ENCODE results near the gene SLC7A11. TPM values are rescaled to one million over a fixed set of nuclear protein-coding genes. Genes with fewer than 3 reads are reported as not detected.

SLC7A11 gene
- total RNA-seq, 5 donors from 2014 or later (not counting 1 experiment from before 2014, with no cell fraction given), result 0.05 to 0.44 (median 0.30) TPM

GRCh38 chr4:138177278-138177968 lies 64.7 kb downstream of the SLC7A11 start:
- H3K4me3 Mint-ChIP-seq, result no peak overlapping the region
- WGBS (ENCODE audit: insufficient coverage), result 80% methylated on average over 1 of the region's 2 CpGs
- no peaks in the 10 kb centered on the region for H3K9me3 Mint-ChIP-seq
- H3K36me3 Mint-ChIP-seq, result no peaks in the 10 kb centered on the region
- no peaks in the 10 kb centered on the region for H3K27me3 ChIP-seq (replicated peaks in 1 of 2; ENCODE audit: control insufficient read depth in 2 of 2, extremely low read depth in 1 of 2, insufficient read depth in 2 of 2, low read length in 1 of 2)
- ATAC-seq (replicated peaks in 1 of 4), result no peak
- H3K4me1 ChIP-seq (ENCODE audit: control insufficient read depth in 1 of 2, extremely low read depth in 1 of 2, insufficient read depth in 2 of 2, low read length in 2 of 2), result no peaks in the 10 kb centered on the region
- no peaks in the 10 kb centered on the region for H3K36me3 ChIP-seq (ENCODE audit: control insufficient read depth in 2 of 2, extremely low read depth in 1 of 2, insufficient read depth in 1 of 2, low read length in 1 of 2)
- no peak overlapping the region for H3K27ac ChIP-seq (ENCODE audit: low read length)
- no peak for DNase-seq
- ChIA-PET POLR2A (no interaction called here), CTCF (no interaction called here)
- H3K4me1 Mint-ChIP-seq, result no peaks in the 10 kb centered on the region
- H3K4me3 ChIP-seq (ENCODE audit: control insufficient read depth in 1 of 2, extremely low read depth in 1 of 2, low read length in 1 of 2), result no peak overlapping the region
- no peaks in the 10 kb centered on the region for H3K9me3 ChIP-seq
- H3K27ac Mint-ChIP-seq, result no peak overlapping the region
- H3K27me3 Mint-ChIP-seq, result peaks cover 0 to 4% of the 10 kb centered on the region in 2 donors

- WGBS (ENCODE audit: insufficient coverage), result no CpG with 5 or more reads among the region's 5 CpGs
- Mint-ChIP-seq H3K4me1 (no peaks in the 10 kb centered on the region), H3K27ac (no peak overlapping the region), H3K27me3 (peaks cover 0 to under 1% of the 10 kb centered on the region in 2 donors), H3K4me3 (no peak overlapping the region), H3K9me3 (no peaks in the 10 kb centered on the region), H3K36me3 (no peaks in the 10 kb centered on the region)
- H3K27ac ChIP-seq (ENCODE audit: low read length), result no peak overlapping the region
- ATAC-seq (replicated peaks in 1 of 4) (no peak), DNase-seq (no peak)
- no peaks in the 10 kb centered on the region for H3K27me3 ChIP-seq (replicated peaks in 1 of 2; ENCODE audit: control insufficient read depth in 2 of 2, extremely low read depth in 1 of 2, insufficient read depth in 2 of 2, low read length in 1 of 2)
- no peak overlapping the region for H3K4me3 ChIP-seq (ENCODE audit: control insufficient read depth in 1 of 2, extremely low read depth in 1 of 2, low read length in 1 of 2)
- H3K36me3 ChIP-seq (ENCODE audit: control insufficient read depth in 2 of 2, extremely low read depth in 1 of 2, insufficient read depth in 1 of 2, low read length in 1 of 2), result no peaks in the 10 kb centered on the region
- CTCF ChIA-PET, result no interaction called here
- POLR2A ChIA-PET, result no interaction called here
- no peaks in the 10 kb centered on the region for H3K4me1 ChIP-seq (ENCODE audit: control insufficient read depth in 1 of 2, extremely low read depth in 1 of 2, insufficient read depth in 2 of 2, low read length in 2 of 2)
- no peaks in the 10 kb centered on the region for H3K9me3 ChIP-seq
Measured at GRCh38 chr4:138174981-138175794, 67.0 kb downstream of the SLC7A11 start.

GRCh38 chr4:138164208-138164607 lies 77.9 kb downstream of the SLC7A11 start:
- DNase-seq (no peak), ATAC-seq (replicated peaks in 1 of 4) (no peak)
- Mint-ChIP-seq H3K4me3 (no peak overlapping the region), H3K9me3 (peaks cover 0 to under 1% (median 0%) of the 10 kb centered on the region in 3 donors), H3K27me3 (peaks cover 0 to 3% of the 10 kb centered on the region in 2 donors), H3K27ac (no peak overlapping the region), H3K4me1 (no peaks in the 10 kb centered on the region), H3K36me3 (no peaks in the 10 kb centered on the region)
- Histone ChIP-seq H3K36me3 (ENCODE audit: control insufficient read depth in 2 of 2, extremely low read depth in 1 of 2, insufficient read depth in 1 of 2, low read length in 1 of 2) (no peaks in the 10 kb centered on the region), H3K27me3 (replicated peaks in 1 of 2; ENCODE audit: control insufficient read depth in 2 of 2, extremely low read depth in 1 of 2, insufficient read depth in 2 of 2, low read length in 1 of 2) (no peaks in the 10 kb centered on the region), H3K4me3 (ENCODE audit: control insufficient read depth in 1 of 2, extremely low read depth in 1 of 2, low read length in 1 of 2) (no peak overlapping the region), H3K4me1 (ENCODE audit: control insufficient read depth in 1 of 2, extremely low read depth in 1 of 2, insufficient read depth in 2 of 2, low read length in 2 of 2) (no peaks in the 10 kb centered on the region), H3K27ac (ENCODE audit: low read length) (no peak overlapping the region), H3K9me3 (no peaks in the 10 kb centered on the region)
- ChIA-PET POLR2A (no interaction called here), CTCF (no interaction called here)
- WGBS (ENCODE audit: insufficient coverage), result no CpG with 5 or more reads among the region's 1 CpG

GRCh38 chr4:138163171-138163570 lies 79.0 kb downstream of the SLC7A11 start:
- DNase-seq, result no peak
- Mint-ChIP-seq H3K4me1 (no peaks in the 10 kb centered on the region), H3K9me3 (peaks cover 0 to 4% (median 3%) of the 10 kb centered on the region in 3 donors), H3K36me3 (no peaks in the 10 kb centered on the region), H3K27ac (no peak overlapping the region), H3K27me3 (peaks cover 0 to 3% of the 10 kb centered on the region in 2 donors), H3K4me3 (no peak overlapping the region)
- Histone ChIP-seq H3K9me3 (no peaks in the 10 kb centered on the region), H3K27ac (ENCODE audit: low read length) (no peak overlapping the region), H3K27me3 (replicated peaks in 1 of 2; ENCODE audit: control insufficient read depth in 2 of 2, extremely low read depth in 1 of 2, insufficient read depth in 2 of 2, low read length in 1 of 2) (no peaks in the 10 kb centered on the region), H3K4me3 (ENCODE audit: control insufficient read depth in 1 of 2, extremely low read depth in 1 of 2, low read length in 1 of 2) (no peak overlapping the region), H3K36me3 (ENCODE audit: control insufficient read depth in 2 of 2, extremely low read depth in 1 of 2, insufficient read depth in 1 of 2, low read length in 1 of 2) (no peaks in the 10 kb centered on the region), H3K4me1 (ENCODE audit: control insufficient read depth in 1 of 2, extremely low read depth in 1 of 2, insufficient read depth in 2 of 2, low read length in 2 of 2) (no peaks in the 10 kb centered on the region)
- ChIA-PET POLR2A (no interaction called here), CTCF (interaction anchor here in 1 of 2 donors (0.7 kb wide), 1 partner anchor 11 kb away, joined by 3 read pairs; no protein-coding TSS in a partner anchor)
- ATAC-seq (replicated peaks in 1 of 4), result no peak
- 96% methylated on average over 2 of the region's 2 CpGs for WGBS (ENCODE audit: insufficient coverage)

GRCh38 chr4:138162259-138162658 lies 79.9 kb downstream of the SLC7A11 start:
- H3K27ac Mint-ChIP-seq, result no peak overlapping the region
- DNase-seq (no peak), ATAC-seq (replicated peaks in 1 of 4) (no peak)
- H3K9me3 Mint-ChIP-seq, result peaks cover 0 to 4% (median 3%) of the 10 kb centered on the region in 3 donors
- Histone ChIP-seq H3K4me3 (ENCODE audit: control insufficient read depth in 1 of 2, extremely low read depth in 1 of 2, low read length in 1 of 2) (no peak overlapping the region), H3K9me3 (no peaks in the 10 kb centered on the region), H3K27ac (ENCODE audit: low read length) (no peak overlapping the region), H3K4me1 (ENCODE audit: control insufficient read depth in 1 of 2, extremely low read depth in 1 of 2, insufficient read depth in 2 of 2, low read length in 2 of 2) (no peaks in the 10 kb centered on the region), H3K27me3 (replicated peaks in 1 of 2; ENCODE audit: control insufficient read depth in 2 of 2, extremely low read depth in 1 of 2, insufficient read depth in 2 of 2, low read length in 1 of 2) (no peaks in the 10 kb centered on the region), H3K36me3 (ENCODE audit: control insufficient read depth in 2 of 2, extremely low read depth in 1 of 2, insufficient read depth in 1 of 2, low read length in 1 of 2) (no peaks in the 10 kb centered on the region)
- CTCF ChIA-PET, result interaction anchor here in 1 of 2 donors (0.6 kb wide), 1 partner anchor 72 kb away, joined by 3 read pairs; no protein-coding TSS in a partner anchor
- POLR2A ChIA-PET, result no interaction called here
- no peaks in the 10 kb centered on the region for H3K4me1 Mint-ChIP-seq
- H3K4me3 Mint-ChIP-seq, result no peak overlapping the region
- H3K36me3 Mint-ChIP-seq, result no peaks in the 10 kb centered on the region
- peaks cover 0 to 3% of the 10 kb centered on the region in 2 donors for H3K27me3 Mint-ChIP-seq

- 25% methylated on average over 1 of the region's 2 CpGs for WGBS (ENCODE audit: insufficient coverage)
Measured at GRCh38 chr4:138161351-138161750, 80.8 kb downstream of the SLC7A11 start.

More at GRCh38 chr4:138161351-138161750, 80.8 kb downstream of the SLC7A11 start:
- ChIA-PET CTCF (interaction anchor here in 1 of 2 donors (0.6 kb wide), 1 partner anchor 71 kb away, joined by 3 read pairs; no protein-coding TSS in a partner anchor), POLR2A (no interaction called here)
- peaks cover 0 to 3% of the 10 kb centered on the region in 2 donors for H3K27me3 Mint-ChIP-seq
- peaks cover 0 to 4% (median 3%) of the 10 kb centered on the region in 3 donors for H3K9me3 Mint-ChIP-seq
- no peak overlapping the region for H3K27ac Mint-ChIP-seq
- H3K4me3 Mint-ChIP-seq, result no peak overlapping the region
- Histone ChIP-seq H3K27ac (ENCODE audit: low read length) (no peak overlapping the region), H3K4me1 (ENCODE audit: control insufficient read depth in 1 of 2, extremely low read depth in 1 of 2, insufficient read depth in 2 of 2, low read length in 2 of 2) (no peaks in the 10 kb centered on the region), H3K4me3 (ENCODE audit: control insufficient read depth in 1 of 2, extremely low read depth in 1 of 2, low read length in 1 of 2) (no peak overlapping the region), H3K27me3 (replicated peaks in 1 of 2; ENCODE audit: control insufficient read depth in 2 of 2, extremely low read depth in 1 of 2, insufficient read depth in 2 of 2, low read length in 1 of 2) (no peaks in the 10 kb centered on the region), H3K9me3 (no peaks in the 10 kb centered on the region), H3K36me3 (ENCODE audit: control insufficient read depth in 2 of 2, extremely low read depth in 1 of 2, insufficient read depth in 1 of 2, low read length in 1 of 2) (no peaks in the 10 kb centered on the region)
- DNase-seq (no peak), ATAC-seq (replicated peaks in 1 of 4) (no peak)
- H3K4me1 Mint-ChIP-seq, result no peaks in the 10 kb centered on the region
- H3K36me3 Mint-ChIP-seq, result no peaks in the 10 kb centered on the region

Measured in T-cell (primary cell).